HL-60 (cell line): Measurements from ENCODE around the gene SLC12A1.

Source experiments
- DNase-seq, 2 experiments: peaks; one replicate each; pipeline ENCODE4 v3.0.0-alpha.2; 2010 to 2020; ENCODE audit warnings: low read depth in 1 of 2, low spot score in 1 of 2
- H3K27ac ChIP-seq: fragments of 250-450 bp; sonication (Bioruptor Pico); replicated peaks from 2 replicates; pipeline ENCODE4 v1.5.1; 2020; ENCODE audit warnings: mild to moderate bottlenecking, moderate library complexity
- H3K27me3 ChIP-seq: fragments of 250-450 bp; sonication (Bioruptor Pico); 2 replicates; pipeline ENCODE4 v1.5.1; 2021; ENCODE audit warnings: mild to moderate bottlenecking, moderate library complexity; ENCODE audit not compliant: insufficient read depth, poor library complexity, severe bottlenecking
- H3K4me3 ChIP-seq: replicated peaks from 2 replicates; pipeline ENCODE4 v1.5.1; 2011; ENCODE audit warnings: mild to moderate bottlenecking, control low read depth, low read length; ENCODE audit not compliant: insufficient read depth
- GABPA ChIP-seq: IDR thresholded peaks from 2 replicates; pipeline ENCODE4 v1.6.1; 2012; ENCODE audit warnings: low read depth
- POLR2AphosphoS5 ChIP-seq: IDR thresholded peaks from 2 replicates; pipeline ENCODE4 v1.6.1; 2012; ENCODE audit warnings: low read depth
- REST ChIP-seq: IDR thresholded peaks from 2 replicates; pipeline ENCODE4 v1.6.1; 2012; ENCODE audit warnings: low read depth; ENCODE audit not compliant: insufficient replicate concordance
- SPI1 ChIP-seq: IDR thresholded peaks from 2 replicates; pipeline ENCODE4 v1.6.1; 2012; ENCODE audit warnings: low read depth, mild to moderate bottlenecking, borderline replicate concordance
- TF ChIP-seq, protein P1 (sequence below): IDR thresholded peaks from one replicate; pipeline ENCODE4 v1.5.1; 2011; ENCODE audit warnings: low read length, control low read depth, inconsistent platforms; ENCODE audit not compliant: insufficient read depth

Gene SLC12A1

DNA sequence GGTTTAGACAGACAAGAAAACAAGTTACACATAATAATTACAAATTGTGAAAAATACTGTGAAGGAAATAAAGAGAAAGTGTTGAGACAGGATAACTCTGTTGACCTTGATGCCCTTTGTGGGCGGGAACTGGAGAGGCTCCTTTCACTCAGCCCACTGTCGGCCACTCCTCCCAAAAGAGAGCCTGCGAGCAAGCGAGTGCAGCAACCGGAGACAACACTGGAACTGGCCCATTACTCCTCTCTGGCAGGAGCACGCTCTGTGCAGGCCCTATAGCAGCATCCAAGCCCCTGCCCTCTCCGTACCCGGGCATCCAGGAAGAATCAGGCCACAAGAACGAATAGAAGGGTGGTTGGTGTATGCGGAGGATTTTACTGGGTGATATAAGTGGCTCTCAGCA is 108.9 kb downstream of the SLC12A1 start:
- Histone ChIP-seq H3K27me3 (no peaks in the 10 kb centered on the region), H3K27ac (no peak overlapping the region), H3K4me3 (no peak overlapping the region)
- no peak for DNase-seq
- no peak for TF ChIP-seq REST

- Histone ChIP-seq H3K27ac (no peak overlapping the region), H3K4me3 (no peak overlapping the region), H3K27me3 (no peaks in the 10 kb centered on the region)
- no peak for DNase-seq
- TF ChIP-seq SPI1 (no peak), REST (no peak), GABPA (no peak), POLR2AphosphoS5 (no peak)
- TF ChIP-seq, protein P1, sequence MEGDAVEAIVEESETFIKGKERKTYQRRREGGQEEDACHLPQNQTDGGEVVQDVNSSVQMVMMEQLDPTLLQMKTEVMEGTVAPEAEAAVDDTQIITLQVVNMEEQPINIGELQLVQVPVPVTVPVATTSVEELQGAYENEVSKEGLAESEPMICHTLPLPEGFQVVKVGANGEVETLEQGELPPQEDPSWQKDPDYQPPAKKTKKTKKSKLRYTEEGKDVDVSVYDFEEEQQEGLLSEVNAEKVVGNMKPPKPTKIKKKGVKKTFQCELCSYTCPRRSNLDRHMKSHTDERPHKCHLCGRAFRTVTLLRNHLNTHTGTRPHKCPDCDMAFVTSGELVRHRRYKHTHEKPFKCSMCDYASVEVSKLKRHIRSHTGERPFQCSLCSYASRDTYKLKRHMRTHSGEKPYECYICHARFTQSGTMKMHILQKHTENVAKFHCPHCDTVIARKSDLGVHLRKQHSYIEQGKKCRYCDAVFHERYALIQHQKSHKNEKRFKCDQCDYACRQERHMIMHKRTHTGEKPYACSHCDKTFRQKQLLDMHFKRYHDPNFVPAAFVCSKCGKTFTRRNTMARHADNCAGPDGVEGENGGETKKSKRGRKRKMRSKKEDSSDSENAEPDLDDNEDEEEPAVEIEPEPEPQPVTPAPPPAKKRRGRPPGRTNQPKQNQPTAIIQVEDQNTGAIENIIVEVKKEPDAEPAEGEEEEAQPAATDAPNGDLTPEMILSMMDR: no peak
Observed at GRCh38 chr15:48317221-48317620, 111.1 kb downstream of the SLC12A1 start.

DNA sequence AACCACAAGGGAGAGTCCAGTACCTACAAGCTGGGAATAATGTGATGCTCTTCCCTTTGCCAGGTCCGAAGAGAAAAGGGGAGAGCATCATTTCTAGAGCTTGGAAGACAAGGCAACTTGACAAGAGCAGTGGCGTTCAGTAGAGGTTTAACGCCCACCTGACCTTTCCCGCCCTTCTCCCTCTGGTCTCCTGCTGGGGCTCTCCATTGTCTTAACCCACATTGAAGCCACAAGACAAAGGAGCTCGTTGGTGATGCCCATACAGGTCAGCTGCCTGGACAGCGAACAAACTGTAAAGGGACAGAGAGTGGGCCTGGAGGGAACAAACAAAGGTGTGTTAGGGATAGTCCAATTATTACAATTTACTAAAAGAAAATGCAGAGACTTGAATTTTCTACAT is 112.0 kb downstream of the SLC12A1 start:
- H3K4me3 ChIP-seq: no peak overlapping the region
- DNase-seq: no peak
- TF ChIP-seq SPI1 (no peak), POLR2AphosphoS5 (no peak), REST (no peak), GABPA (no peak)
- TF ChIP-seq, protein P1: no peak
- no peaks in the 10 kb centered on the region for H3K27me3 ChIP-seq
- H3K27ac ChIP-seq: no peak overlapping the region

- TF ChIP-seq POLR2AphosphoS5: no peak
- TF ChIP-seq SPI1: no peak
- TF ChIP-seq, protein P1: no peak
- no peak for TF ChIP-seq REST
- no peak for TF ChIP-seq GABPA
- H3K4me3 ChIP-seq: no peak overlapping the region
- no peak overlapping the region for H3K27ac ChIP-seq
- no peak for DNase-seq
- H3K27me3 ChIP-seq: no peaks in the 10 kb centered on the region
Observed at GRCh38 chr15:48323294-48323693, 117.2 kb downstream of the SLC12A1 start.
